Measurements from ENCODE around the gene SPATA2. TPM values are rescaled to one million over a fixed set of nuclear protein-coding genes. Genes with fewer than 3 reads are reported as not detected.

SPATA2 gene
- total and polyA plus RNA-seq, 4 donors: 1.2 to 3.4 (median 1.4) TPM

DNA sequence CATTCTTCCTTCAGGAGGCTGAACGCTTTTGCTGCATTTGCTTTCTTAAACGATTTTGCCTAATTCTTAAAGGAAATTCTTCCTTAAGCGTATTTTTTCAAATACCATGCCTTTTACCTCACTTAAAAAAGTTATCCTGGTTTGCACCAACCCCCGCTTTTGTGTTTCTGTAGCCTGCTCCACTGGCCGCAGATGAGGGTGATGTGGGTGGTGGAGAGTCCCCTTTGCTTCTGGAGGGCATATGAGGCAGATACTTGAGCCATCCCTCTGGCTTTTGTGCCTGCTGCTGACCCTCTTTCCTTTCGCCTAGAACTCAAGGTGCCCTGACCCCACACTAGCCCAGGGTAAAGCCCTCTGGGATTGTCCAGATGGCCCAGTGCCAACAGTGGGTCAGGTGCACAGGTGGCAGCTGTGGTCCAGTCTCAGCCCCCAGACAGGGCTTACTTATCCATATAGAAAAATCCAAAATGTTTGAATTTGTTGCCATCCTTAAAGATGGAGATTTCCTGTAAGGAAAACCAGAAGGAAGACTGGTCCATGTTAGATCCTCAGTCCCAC is 43.9 kb downstream of the SPATA2 start:
- TF ChIP-seq FOXA2 (IDR thresholded peaks at IDR 0.05): no peak
- TF ChIP-seq JUND (IDR thresholded peaks at IDR 0.05): no peak
- no peak for TF ChIP-seq RXRA (IDR thresholded peaks at IDR 0.05)
- TF ChIP-seq NR2F2 (IDR thresholded peaks at IDR 0.05): no peak
- no peak for TF ChIP-seq FOXA1 (IDR thresholded peaks at IDR 0.05)
- TF ChIP-seq HNF4A (conservative IDR thresholded peaks at IDR 0.05): no peak
- WGBS: 98% methylated on average over 6 of the region's 6 CpGs
- H3K9ac ChIP-seq (ENCODE audit: low read depth in 1 of 2, low read length in 2 of 2): no peak overlapping the region
- no peaks in the 10 kb centered on the region for H3K9me3 ChIP-seq (ENCODE audit: control insufficient read depth in 4 of 4, low read length in 3 of 4)
- H3K4me1 ChIP-seq (ENCODE audit: control insufficient read depth in 4 of 4, insufficient read depth in 4 of 4, low read length in 3 of 4): no peaks in the 10 kb centered on the region
- H3K4me3 ChIP-seq (ENCODE audit: low read depth in 1 of 3, low read length in 3 of 3): no peak overlapping the region
- DNase-seq (ENCODE audit: low spot score): no peak
- no peak overlapping the region for H3K27ac ChIP-seq (ENCODE audit: low read depth in 1 of 2, low read length in 2 of 2)
- no peaks in the 10 kb centered on the region for H3K27me3 ChIP-seq (ENCODE audit: control insufficient read depth in 4 of 4, insufficient read depth in 4 of 4, low read length in 3 of 4)
- peaks cover 3 to 12% (median 9%) of the 10 kb centered on the region in 4 donors for H3K36me3 ChIP-seq (ENCODE audit: control insufficient read depth in 4 of 4, insufficient read depth in 3 of 4, low read depth in 1 of 4, low read length in 3 of 4)

DNA sequence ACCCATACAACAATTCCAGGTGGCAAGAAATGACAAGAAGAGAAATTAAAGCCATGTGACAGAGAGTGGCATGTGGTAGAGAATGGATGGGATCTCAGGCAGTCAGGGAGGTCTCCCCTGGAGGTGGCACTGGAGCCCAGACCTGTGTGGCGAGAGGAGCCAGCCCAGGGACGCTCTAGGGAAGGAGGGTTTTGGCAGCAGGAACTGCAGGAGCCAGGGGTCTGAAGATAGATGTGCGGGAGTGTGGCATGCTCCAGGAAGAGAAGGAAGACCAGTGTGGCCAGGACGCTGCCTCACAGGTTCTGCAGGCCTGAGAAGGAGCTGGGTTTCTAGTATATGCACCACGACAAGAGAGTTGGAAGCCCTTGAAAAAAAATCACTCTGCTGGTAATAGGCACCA is 45.1 kb downstream of the SPATA2 start:
- Histone ChIP-seq H3K27me3 (ENCODE audit: control insufficient read depth in 4 of 4, insufficient read depth in 4 of 4, low read length in 3 of 4) (no peaks in the 10 kb centered on the region), H3K4me1 (ENCODE audit: control insufficient read depth in 4 of 4, insufficient read depth in 4 of 4, low read length in 3 of 4) (no peaks in the 10 kb centered on the region), H3K9ac (ENCODE audit: low read depth in 1 of 2, low read length in 2 of 2) (no peak overlapping the region), H3K27ac (ENCODE audit: low read depth in 1 of 2, low read length in 2 of 2) (no peak overlapping the region), H3K4me3 (ENCODE audit: low read depth in 1 of 3, low read length in 3 of 3) (no peak overlapping the region), H3K36me3 (ENCODE audit: control insufficient read depth in 4 of 4, insufficient read depth in 3 of 4, low read depth in 1 of 4, low read length in 3 of 4) (peaks cover 2 to 11% (median 8%) of the 10 kb centered on the region in 4 donors), H3K9me3 (ENCODE audit: control insufficient read depth in 4 of 4, low read length in 3 of 4) (no peaks in the 10 kb centered on the region)
- TF ChIP-seq HNF4A (conservative IDR thresholded peaks at IDR 0.05) (no peak), NR2F2 (IDR thresholded peaks at IDR 0.05) (no peak), FOXA1 (IDR thresholded peaks at IDR 0.05) (no peak), YY1 (IDR thresholded peaks at IDR 0.05) (no peak), JUND (IDR thresholded peaks at IDR 0.05) (no peak), RAD21 (IDR thresholded peaks at IDR 0.05) (no peak), TAF1 (conservative IDR thresholded peaks at IDR 0.05) (no peak), SP1 (IDR thresholded peaks at IDR 0.05) (no peak), RXRA (IDR thresholded peaks at IDR 0.05) (no peak)
- TF ChIP-seq, protein P1, sequence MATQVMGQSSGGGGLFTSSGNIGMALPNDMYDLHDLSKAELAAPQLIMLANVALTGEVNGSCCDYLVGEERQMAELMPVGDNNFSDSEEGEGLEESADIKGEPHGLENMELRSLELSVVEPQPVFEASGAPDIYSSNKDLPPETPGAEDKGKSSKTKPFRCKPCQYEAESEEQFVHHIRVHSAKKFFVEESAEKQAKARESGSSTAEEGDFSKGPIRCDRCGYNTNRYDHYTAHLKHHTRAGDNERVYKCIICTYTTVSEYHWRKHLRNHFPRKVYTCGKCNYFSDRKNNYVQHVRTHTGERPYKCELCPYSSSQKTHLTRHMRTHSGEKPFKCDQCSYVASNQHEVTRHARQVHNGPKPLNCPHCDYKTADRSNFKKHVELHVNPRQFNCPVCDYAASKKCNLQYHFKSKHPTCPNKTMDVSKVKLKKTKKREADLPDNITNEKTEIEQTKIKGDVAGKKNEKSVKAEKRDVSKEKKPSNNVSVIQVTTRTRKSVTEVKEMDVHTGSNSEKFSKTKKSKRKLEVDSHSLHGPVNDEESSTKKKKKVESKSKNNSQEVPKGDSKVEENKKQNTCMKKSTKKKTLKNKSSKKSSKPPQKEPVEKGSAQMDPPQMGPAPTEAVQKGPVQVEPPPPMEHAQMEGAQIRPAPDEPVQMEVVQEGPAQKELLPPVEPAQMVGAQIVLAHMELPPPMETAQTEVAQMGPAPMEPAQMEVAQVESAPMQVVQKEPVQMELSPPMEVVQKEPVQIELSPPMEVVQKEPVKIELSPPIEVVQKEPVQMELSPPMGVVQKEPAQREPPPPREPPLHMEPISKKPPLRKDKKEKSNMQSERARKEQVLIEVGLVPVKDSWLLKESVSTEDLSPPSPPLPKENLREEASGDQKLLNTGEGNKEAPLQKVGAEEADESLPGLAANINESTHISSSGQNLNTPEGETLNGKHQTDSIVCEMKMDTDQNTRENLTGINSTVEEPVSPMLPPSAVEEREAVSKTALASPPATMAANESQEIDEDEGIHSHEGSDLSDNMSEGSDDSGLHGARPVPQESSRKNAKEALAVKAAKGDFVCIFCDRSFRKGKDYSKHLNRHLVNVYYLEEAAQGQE (IDR thresholded peaks at IDR 0.05): no peak
- TF ChIP-seq, protein P2, sequence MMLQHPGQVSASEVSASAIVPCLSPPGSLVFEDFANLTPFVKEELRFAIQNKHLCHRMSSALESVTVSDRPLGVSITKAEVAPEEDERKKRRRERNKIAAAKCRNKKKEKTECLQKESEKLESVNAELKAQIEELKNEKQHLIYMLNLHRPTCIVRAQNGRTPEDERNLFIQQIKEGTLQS (IDR thresholded peaks at IDR 0.05): no peak
- TF ChIP-seq, protein P3, sequence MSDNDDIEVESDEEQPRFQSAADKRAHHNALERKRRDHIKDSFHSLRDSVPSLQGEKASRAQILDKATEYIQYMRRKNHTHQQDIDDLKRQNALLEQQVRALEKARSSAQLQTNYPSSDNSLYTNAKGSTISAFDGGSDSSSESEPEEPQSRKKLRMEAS (IDR thresholded peaks at IDR 0.05): no peak
- DNase-seq (ENCODE audit: low spot score): no peak
- whole genome bisulfite sequencing: 99% methylated on average over 5 of the region's 5 CpGs

DNA sequence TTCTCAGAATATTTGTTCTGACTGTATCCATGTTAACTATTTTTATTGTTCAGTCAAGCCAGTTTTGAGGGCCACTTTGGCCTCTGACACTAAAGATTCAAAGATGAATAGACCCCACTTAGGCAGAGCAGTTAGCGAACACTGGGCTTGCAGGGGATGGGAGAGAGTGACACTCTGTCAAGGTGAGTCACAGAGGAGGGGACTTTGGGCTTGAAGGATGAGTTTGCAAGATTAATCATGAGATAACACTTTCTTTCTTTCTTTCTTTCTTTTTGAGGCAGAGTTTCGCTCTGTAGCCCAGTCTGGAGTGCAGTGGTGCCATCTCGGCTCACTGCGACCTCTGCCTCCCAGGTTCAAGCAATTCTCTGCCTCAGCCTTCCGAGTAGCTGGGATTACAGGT is 46.4 kb downstream of the SPATA2 start:
- whole genome bisulfite sequencing: 88% methylated on average over 5 of the region's 5 CpGs
- peaks cover 6 to 21% (median 15%) of the 10 kb centered on the region in 4 donors for H3K36me3 ChIP-seq (ENCODE audit: control insufficient read depth in 4 of 4, insufficient read depth in 3 of 4, low read depth in 1 of 4, low read length in 3 of 4)

More for the DNA sequence above, 46.4 kb downstream of the SPATA2 start:
- Histone ChIP-seq H3K9me3 (ENCODE audit: control insufficient read depth in 4 of 4, low read length in 3 of 4) (no peaks in the 10 kb centered on the region), H3K27ac (ENCODE audit: low read depth in 1 of 2, low read length in 2 of 2) (no peak overlapping the region), H3K9ac (ENCODE audit: low read depth in 1 of 2, low read length in 2 of 2) (no peak overlapping the region), H3K4me1 (ENCODE audit: control insufficient read depth in 4 of 4, insufficient read depth in 4 of 4, low read length in 3 of 4) (no peaks in the 10 kb centered on the region), H3K27me3 (ENCODE audit: control insufficient read depth in 4 of 4, insufficient read depth in 4 of 4, low read length in 3 of 4) (no peaks in the 10 kb centered on the region), H3K4me3 (ENCODE audit: low read depth in 1 of 3, low read length in 3 of 3) (no peak overlapping the region)
- no peak for DNase-seq (ENCODE audit: low spot score)
- TF ChIP-seq, protein P4, sequence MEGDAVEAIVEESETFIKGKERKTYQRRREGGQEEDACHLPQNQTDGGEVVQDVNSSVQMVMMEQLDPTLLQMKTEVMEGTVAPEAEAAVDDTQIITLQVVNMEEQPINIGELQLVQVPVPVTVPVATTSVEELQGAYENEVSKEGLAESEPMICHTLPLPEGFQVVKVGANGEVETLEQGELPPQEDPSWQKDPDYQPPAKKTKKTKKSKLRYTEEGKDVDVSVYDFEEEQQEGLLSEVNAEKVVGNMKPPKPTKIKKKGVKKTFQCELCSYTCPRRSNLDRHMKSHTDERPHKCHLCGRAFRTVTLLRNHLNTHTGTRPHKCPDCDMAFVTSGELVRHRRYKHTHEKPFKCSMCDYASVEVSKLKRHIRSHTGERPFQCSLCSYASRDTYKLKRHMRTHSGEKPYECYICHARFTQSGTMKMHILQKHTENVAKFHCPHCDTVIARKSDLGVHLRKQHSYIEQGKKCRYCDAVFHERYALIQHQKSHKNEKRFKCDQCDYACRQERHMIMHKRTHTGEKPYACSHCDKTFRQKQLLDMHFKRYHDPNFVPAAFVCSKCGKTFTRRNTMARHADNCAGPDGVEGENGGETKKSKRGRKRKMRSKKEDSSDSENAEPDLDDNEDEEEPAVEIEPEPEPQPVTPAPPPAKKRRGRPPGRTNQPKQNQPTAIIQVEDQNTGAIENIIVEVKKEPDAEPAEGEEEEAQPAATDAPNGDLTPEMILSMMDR (IDR thresholded peaks at IDR 0.05; ENCODE audit: low read depth, low read length, missing input control): no peak
- TF ChIP-seq HNF4G (IDR thresholded peaks at IDR 0.05): no peak
